WTC11 (cell line): ENCODE measurements around the gene SH3RF2.

ENCODE experiments used
- CTCF ChIP-seq: fragments of 200-600 bp; IDR thresholded peaks from 2 replicates; pipeline ENCODE4 v1.8.0; 2022; ENCODE audit warnings: antibody characterized with exemption
- GABPB1 ChIP-seq: sonication (generic); formaldehyde crosslinking; IDR thresholded peaks from 2 replicates; pipeline ENCODE4 v1.8.1; 2023; ENCODE audit warnings: mild to moderate bottlenecking, missing genetic modification reagents
- KAT7 ChIP-seq: sonication (generic); formaldehyde crosslinking; IDR thresholded peaks from 2 replicates; pipeline ENCODE4 v1.8.1; 2023; ENCODE audit warnings: missing genetic modification reagents, mild to moderate bottlenecking, borderline replicate concordance
- TEAD1 ChIP-seq: sonication (generic); formaldehyde crosslinking; IDR thresholded peaks from 2 replicates; pipeline ENCODE4 v1.8.0; 2022; ENCODE audit warnings: mild to moderate bottlenecking, missing genetic modification reagents
- ZNF232 ChIP-seq: sonication (generic); formaldehyde crosslinking; IDR thresholded peaks from 2 replicates; pipeline ENCODE4 v1.8.0; 2022; ENCODE audit warnings: mild to moderate bottlenecking, missing genetic modification reagents

GRCh38 chr5:146081556-146081955, 145.2 kb downstream of the SH3RF2 start:
- TF ChIP-seq GABPB1 (CRISPR knock-in tag): no peak
- no peak for TF ChIP-seq TEAD1 (CRISPR knock-in tag)
- TF ChIP-seq ZNF232 (CRISPR knock-in tag): no peak
- no peak for TF ChIP-seq CTCF
- no peak for TF ChIP-seq KAT7 (CRISPR knock-in tag)
